ENCODE measurements around the gene THUMPD2. TPM values are rescaled to one million over a fixed set of nuclear protein-coding genes. Genes with fewer than 3 reads are reported as not detected.

The THUMPD2 gene
- total RNA-seq, 1 experiment from 2014 or later = 19.6 TPM

GRCh38 chr2:39757156-39757555 is 21.9 kb downstream of the THUMPD2 start (continued):
- TF ChIP-seq MYBL2 (CRISPR knock-in tag; IDR thresholded peaks at IDR 0.05) (no peak), JUN (CRISPR knock-in tag; IDR thresholded peaks at IDR 0.05) (no peak), ZNF232 (CRISPR knock-in tag; IDR thresholded peaks at IDR 0.05) (no peak), NR1H2 (CRISPR knock-in tag; IDR thresholded peaks at IDR 0.05) (no peak), HMGA2 (CRISPR knock-in tag; IDR thresholded peaks at IDR 0.05) (no peak), ZNF671 (CRISPR knock-in tag; IDR thresholded peaks at IDR 0.05) (no peak)

DNA sequence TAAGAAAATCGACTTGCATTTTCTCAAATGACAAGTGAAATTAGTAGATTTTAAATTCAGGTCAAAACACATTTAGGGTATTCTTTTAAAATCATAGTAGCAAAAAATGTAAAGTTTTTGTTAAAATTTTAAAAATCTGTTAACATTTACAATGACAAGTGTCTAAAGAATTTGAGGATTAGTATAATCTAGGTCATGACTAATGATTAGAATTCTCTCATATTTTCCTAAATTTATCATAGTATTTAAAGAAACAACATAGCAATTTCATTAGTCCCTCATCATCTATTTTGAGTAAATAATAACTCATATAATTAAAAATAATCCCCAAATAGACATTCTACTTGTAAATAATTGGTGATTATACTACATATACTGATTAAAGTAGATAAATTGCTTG is 23.6 kb downstream of the THUMPD2 start:
- peaks cover 59% of the 10 kb centered on the region for H3K36me3 Mint-ChIP-seq

DNA sequence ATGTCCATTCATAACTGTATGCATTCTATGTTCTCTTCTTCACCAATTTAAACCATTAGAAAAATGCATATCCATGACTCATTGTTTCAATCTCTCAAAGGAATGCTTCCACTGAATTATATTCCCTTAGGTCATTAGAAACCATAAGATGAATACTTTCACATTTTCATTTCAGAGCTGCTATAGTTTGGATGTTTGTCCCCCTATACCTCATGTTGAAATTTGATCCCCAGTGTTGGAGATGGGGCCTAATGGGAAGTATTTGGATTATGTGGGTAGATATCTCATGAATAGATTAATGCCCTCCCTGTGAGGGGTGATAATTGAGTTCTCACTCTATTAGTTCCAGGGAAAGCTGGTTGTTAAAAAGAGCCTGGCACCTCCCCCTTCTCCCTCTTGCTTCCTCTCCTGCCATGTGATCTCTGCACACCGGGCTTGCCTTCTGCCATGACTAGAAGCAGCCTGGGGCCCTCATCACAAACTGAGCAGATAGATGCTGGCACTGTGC is 35.7 kb downstream of the THUMPD2 start:
- no peaks in the 10 kb centered on the region for H3K9me3 Mint-ChIP-seq
- peaks cover 20% of the 10 kb centered on the region for H3K4me1 Mint-ChIP-seq
- H3K27ac Mint-ChIP-seq = peak overlapping the region; percentile 88
- H3K27me3 Mint-ChIP-seq (ENCODE audit: low read depth) = no peaks in the 10 kb centered on the region
- ATAC-seq (no peak; the same call in 1 of the 2 replicates), DNase-seq (ENCODE audit: low spot score) (no peak)
- peaks cover 31% of the 10 kb centered on the region for H3K36me3 Mint-ChIP-seq
- CTCF ChIA-PET = interaction anchor here (1.1 to 3.0 kb wide), 2 partner anchors 14 to 149 kb away, joined by 5 to 7 read pairs; no protein-coding TSS in a partner anchor
- POLR2A ChIA-PET = no interaction called here
- no peak overlapping the region for H3K4me3 Mint-ChIP-seq
- TF ChIP-seq GRHL2 (CRISPR knock-in tag; IDR thresholded peaks at IDR 0.05; ENCODE audit: insufficient replicate concordance, severe bottlenecking) (no peak), ZNF416 (CRISPR knock-in tag; IDR thresholded peaks at IDR 0.05) (no peak), ERG (CRISPR knock-in tag; IDR thresholded peaks at IDR 0.05) (no peak), ELF4 (CRISPR knock-in tag; IDR thresholded peaks at IDR 0.05; ENCODE audit: low read depth) (no peak), ZNF532 (CRISPR knock-in tag; IDR thresholded peaks at IDR 0.05; ENCODE audit: borderline replicate concordance) (no peak), FOXP1 (CRISPR knock-in tag; IDR thresholded peaks at IDR 0.05; ENCODE audit: borderline replicate concordance) (no peak), FOXP4 (CRISPR knock-in tag; IDR thresholded peaks at IDR 0.05) (no peak), ZNF396 (CRISPR knock-in tag; IDR thresholded peaks at IDR 0.05; ENCODE audit: borderline replicate concordance) (no peak)
- TF ChIP-seq, protein P1, sequence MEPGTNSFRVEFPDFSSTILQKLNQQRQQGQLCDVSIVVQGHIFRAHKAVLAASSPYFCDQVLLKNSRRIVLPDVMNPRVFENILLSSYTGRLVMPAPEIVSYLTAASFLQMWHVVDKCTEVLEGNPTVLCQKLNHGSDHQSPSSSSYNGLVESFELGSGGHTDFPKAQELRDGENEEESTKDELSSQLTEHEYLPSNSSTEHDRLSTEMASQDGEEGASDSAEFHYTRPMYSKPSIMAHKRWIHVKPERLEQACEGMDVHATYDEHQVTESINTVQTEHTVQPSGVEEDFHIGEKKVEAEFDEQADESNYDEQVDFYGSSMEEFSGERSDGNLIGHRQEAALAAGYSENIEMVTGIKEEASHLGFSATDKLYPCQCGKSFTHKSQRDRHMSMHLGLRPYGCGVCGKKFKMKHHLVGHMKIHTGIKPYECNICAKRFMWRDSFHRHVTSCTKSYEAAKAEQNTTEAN (CRISPR knock-in tag; IDR thresholded peaks at IDR 0.05) = no peak
- TF ChIP-seq, protein P2, sequence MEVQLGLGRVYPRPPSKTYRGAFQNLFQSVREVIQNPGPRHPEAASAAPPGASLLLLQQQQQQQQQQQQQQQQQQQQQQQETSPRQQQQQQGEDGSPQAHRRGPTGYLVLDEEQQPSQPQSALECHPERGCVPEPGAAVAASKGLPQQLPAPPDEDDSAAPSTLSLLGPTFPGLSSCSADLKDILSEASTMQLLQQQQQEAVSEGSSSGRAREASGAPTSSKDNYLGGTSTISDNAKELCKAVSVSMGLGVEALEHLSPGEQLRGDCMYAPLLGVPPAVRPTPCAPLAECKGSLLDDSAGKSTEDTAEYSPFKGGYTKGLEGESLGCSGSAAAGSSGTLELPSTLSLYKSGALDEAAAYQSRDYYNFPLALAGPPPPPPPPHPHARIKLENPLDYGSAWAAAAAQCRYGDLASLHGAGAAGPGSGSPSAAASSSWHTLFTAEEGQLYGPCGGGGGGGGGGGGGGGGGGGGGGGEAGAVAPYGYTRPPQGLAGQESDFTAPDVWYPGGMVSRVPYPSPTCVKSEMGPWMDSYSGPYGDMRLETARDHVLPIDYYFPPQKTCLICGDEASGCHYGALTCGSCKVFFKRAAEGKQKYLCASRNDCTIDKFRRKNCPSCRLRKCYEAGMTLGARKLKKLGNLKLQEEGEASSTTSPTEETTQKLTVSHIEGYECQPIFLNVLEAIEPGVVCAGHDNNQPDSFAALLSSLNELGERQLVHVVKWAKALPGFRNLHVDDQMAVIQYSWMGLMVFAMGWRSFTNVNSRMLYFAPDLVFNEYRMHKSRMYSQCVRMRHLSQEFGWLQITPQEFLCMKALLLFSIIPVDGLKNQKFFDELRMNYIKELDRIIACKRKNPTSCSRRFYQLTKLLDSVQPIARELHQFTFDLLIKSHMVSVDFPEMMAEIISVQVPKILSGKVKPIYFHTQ (CRISPR knock-in tag; IDR thresholded peaks at IDR 0.05) = no peak

More for the DNA sequence above, 23.6 kb downstream of the THUMPD2 start:
- ChIA-PET POLR2A (no interaction called here), CTCF (no interaction called here)
- no peak for TF ChIP-seq ZNF263 (CRISPR knock-in tag; IDR thresholded peaks at IDR 0.05; ENCODE audit: low read depth)
- TF ChIP-seq TP53 (CRISPR knock-in tag; IDR thresholded peaks at IDR 0.05) = no peak
- TF ChIP-seq CBFB (CRISPR knock-in tag; IDR thresholded peaks at IDR 0.05; ENCODE audit: low read depth) = no peak
- no peak for TF ChIP-seq KAT7 (CRISPR knock-in tag; IDR thresholded peaks at IDR 0.05; ENCODE audit: borderline replicate concordance)
- TF ChIP-seq ETV6 (CRISPR knock-in tag; IDR thresholded peaks at IDR 0.05) = no peak
- no peak for TF ChIP-seq FOXP1 (CRISPR knock-in tag; IDR thresholded peaks at IDR 0.05; ENCODE audit: borderline replicate concordance)
- TF ChIP-seq NR1H2 (CRISPR knock-in tag; IDR thresholded peaks at IDR 0.05) = no peak
- no peak for TF ChIP-seq ATF3 (CRISPR knock-in tag; conservative IDR thresholded peaks at IDR 0.05)
- no peaks in the 10 kb centered on the region for H3K27me3 Mint-ChIP-seq (ENCODE audit: low read depth)
- no peak for ATAC-seq
- H3K4me1 Mint-ChIP-seq = no peaks in the 10 kb centered on the region
- H3K27ac Mint-ChIP-seq = no peak overlapping the region
- H3K9me3 Mint-ChIP-seq = no peaks in the 10 kb centered on the region
- DNase-seq (ENCODE audit: low spot score) = no peak
- H3K4me3 Mint-ChIP-seq = no peak overlapping the region
